Subcutaneous adipose tissue (tissue), 4 donors: Measurements from ENCODE around the gene TACC3. TPM values are rescaled to one million over a fixed set of nuclear protein-coding genes. Genes with fewer than 3 reads are reported as not detected.

Experiments
- total RNA-seq, 4 donors: library from RNA; depleted of rRNA; stranded (reverse); fragments of >200 nt; gene quantifications; one replicate each; pipeline ENCODE4 v1.1.0, GENCODE V29; 2016
- TF ChIP-seq, protein P1 (sequence below): fragments of 450-650 bp; IDR thresholded peaks from one replicate; pipeline ENCODE4 v1.5.1; 2016; ENCODE audit warnings: low read depth, mild to moderate bottlenecking, control low read depth, antibody characterized with exemption, moderate library complexity

Gene TACC3
- total RNA-seq, 4 donors from 2014 or later, result 3.9 to 18.1 (median 15.4) TPM

DNA sequence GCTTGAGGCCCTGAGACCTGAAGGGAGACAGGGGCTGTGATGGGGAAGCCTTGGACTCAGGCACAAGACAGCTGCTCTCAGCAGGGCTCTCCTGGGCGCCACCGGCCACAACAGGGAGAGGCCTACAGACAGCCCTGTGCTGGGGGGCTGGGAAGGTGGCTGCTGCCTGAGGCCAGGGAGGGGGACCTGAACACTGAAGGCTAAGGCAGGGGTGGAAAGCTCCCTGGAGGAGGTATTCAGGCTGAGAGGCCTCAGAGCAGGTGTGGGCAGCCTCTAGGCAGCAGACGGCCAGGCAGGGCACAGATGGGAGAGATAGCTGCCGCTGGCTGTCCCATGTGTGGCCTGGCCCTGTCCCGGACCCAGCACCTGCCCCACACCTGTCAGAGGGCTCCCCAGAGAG, 33.0 kb downstream of the TACC3 start:
- TF ChIP-seq, protein P1, sequence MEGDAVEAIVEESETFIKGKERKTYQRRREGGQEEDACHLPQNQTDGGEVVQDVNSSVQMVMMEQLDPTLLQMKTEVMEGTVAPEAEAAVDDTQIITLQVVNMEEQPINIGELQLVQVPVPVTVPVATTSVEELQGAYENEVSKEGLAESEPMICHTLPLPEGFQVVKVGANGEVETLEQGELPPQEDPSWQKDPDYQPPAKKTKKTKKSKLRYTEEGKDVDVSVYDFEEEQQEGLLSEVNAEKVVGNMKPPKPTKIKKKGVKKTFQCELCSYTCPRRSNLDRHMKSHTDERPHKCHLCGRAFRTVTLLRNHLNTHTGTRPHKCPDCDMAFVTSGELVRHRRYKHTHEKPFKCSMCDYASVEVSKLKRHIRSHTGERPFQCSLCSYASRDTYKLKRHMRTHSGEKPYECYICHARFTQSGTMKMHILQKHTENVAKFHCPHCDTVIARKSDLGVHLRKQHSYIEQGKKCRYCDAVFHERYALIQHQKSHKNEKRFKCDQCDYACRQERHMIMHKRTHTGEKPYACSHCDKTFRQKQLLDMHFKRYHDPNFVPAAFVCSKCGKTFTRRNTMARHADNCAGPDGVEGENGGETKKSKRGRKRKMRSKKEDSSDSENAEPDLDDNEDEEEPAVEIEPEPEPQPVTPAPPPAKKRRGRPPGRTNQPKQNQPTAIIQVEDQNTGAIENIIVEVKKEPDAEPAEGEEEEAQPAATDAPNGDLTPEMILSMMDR, result no peak

DNA sequence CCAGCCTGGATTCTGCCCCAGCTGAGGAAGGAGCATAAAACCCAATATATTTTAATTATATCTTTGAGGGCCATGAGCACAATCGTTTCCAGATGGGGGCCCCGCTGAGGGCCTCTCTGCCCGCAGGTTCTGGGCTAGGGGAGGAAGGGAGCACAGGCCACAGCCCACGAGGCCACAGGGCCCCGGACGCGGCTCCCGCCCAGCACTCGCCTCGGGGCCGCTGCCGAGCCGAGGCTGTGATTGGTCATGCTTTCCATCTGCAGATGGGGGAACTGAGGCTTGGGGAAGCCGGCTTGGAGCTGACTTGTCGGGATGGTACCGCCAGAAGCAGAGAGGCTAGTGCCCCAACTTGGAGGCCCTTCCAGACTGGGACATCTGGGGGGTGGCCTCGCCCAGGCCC, 34.0 kb downstream of the TACC3 start:
- TF ChIP-seq, protein P1, result no peak

DNA sequence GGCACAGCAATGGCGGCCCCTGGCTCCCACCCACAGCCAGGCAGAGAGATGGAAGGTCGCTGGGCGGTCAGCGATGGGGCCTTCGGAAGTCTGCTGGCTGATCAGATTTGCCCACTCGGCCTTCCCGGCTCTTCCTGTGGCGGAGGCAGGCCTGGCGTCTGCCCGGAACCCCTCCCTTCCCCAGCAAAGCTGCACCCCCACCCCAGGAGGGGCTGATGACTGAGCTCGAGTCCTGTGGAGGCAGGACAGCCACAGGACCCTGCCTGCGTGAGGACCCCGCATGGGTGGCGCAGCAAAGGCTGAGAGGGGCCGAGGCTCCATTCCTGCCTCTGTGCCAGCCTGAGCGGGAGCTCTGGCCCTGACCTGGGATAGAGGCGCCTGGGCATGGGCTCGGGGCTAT, 34.8 kb downstream of the TACC3 start:
- TF ChIP-seq, protein P1, result no peak

DNA sequence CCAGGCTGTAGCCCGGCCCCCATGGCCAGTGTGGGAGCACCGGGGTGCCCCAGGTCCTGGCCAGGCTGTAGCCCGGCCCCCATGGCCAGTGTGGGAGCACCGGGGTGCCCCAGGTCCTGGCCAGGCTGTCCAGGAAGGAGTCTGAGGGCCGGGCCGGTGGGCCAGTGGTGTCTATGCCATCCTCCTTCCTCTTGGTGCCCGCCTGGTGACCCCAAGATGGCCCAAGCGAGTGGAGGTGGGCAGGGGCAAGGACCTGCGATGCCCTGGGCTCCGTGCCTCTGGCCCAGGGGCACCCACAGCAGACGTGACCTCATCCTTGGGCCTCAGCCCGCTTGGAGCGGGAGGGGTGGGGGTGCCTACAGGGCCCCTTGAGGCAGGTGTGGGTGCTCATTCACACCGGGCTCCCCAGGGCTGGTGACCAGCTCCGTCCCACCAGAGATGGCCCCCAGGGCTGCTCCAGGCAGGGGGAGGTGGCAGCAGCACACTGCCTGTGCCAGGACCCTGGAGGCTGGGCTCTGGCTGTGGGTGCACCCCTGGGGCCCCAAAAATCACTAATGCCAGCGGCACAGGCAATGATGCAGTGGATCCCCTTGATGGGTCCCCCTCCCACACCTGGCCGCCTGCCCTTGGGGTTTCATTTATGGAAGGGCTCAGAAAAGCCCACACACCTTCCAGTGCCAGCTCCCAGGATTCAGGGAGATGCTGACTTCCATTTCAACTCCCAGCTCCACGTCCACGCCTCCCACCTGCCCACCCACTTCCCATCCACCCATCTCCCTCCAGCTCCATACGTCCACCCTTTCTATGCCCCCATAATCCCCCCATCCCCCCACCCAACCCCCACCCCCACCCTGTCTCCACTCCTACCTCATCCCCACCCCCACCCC, 35.8 kb downstream of the TACC3 start:
- TF ChIP-seq, protein P1, result no peak

DNA sequence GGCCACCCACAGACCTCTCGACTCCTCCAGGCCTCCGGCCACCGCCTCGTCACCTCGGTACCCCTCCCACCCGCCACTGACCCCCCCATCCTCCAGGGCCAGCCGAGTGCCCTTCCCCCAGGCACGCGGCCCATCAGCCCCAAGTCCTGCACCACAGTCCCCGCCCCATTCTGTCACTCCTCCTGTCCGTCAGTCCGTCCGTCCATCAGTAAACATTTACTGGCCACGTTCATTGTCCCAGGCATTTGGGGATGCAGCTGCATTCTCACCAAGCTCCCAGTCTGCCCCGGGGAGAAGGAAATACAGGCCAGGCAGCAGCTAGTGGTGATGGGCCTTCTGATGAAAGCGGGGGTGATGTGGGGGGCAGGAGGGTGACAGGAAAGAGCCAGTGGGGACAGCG, 36.5 kb downstream of the TACC3 start:
- TF ChIP-seq, protein P1, result no peak

DNA sequence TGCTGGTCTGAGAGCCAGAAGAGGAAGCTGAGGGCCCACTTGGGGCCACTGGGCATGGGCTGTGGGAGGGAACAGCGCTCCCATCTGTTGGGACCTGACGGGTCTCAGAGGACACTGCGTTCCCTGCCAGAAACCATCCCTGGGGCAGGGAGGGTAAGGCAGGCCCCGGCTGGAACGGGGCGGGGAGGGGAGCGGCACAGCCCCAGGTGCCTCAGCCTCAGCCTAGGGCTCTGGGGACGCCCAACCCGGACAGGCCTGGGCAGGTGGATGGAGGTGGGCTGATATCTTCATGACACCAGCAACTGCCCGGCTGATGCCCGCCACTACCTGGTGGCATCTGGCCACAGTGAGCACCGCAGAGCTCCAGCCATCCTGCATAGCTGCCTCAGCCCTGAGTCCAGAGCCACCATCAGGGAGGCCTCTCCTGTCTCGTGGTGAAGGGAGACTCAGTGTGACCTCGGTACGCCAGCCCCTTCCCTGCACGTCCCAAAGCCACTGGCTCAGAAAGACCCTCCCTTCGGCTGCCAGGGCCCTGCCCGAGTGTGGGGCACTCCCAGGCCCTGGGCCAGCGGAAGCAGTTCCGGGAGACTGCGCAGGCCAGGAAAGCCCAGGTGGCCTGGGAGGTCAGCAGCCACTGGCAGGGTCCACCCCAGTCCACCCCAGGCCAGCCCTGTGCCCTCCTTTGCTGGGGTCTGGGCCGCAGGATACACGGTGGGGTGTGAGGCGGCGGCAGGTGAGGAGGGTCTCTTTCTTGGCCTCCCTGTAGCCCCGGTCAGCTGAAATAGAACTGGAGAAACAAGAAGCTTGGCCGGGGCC, 37.2 kb downstream of the TACC3 start:
- TF ChIP-seq, protein P1, result no peak
